ENCODE data around the gene TBX15.

The TBX15 gene

DNA sequence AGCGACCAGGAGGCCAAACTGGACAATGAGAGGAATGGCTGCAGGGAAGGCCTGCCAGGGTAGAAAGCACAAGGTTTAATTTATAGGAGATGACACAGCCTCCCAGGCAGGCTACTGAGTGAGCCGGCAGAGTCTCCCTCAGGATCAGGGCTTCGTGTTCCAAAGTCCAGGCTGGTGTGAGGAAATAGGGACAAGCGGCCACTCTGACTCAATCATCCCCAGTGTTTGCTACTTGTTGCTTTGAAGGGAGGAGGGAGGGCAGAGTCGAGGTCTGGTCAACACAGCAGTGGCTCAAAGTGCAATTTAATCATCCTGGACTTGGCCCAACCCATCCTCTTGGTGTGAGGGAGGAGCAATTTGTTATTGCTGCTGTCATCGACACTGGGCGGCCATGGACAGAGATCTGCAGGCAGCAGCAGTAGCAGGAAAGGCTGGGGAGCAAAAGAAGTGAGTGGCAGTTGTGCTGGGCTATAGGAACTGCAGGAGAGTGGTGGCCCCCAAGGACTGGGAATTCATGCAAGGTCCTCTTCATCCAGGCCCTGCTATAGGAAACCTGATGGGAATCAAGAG, 27.5 kb downstream of the TBX15 start:
- Histone ChIP-seq H3K4me2 (ENCODE audit: low read length) (peak overlapping the region; percentile 65), H3K4me1 (ENCODE audit: control insufficient read depth, low read length) (peaks cover 30% of the 10 kb centered on the region), H3K36me3 (ENCODE audit: control insufficient read depth, low read length) (no peaks in the 10 kb centered on the region)

DNA sequence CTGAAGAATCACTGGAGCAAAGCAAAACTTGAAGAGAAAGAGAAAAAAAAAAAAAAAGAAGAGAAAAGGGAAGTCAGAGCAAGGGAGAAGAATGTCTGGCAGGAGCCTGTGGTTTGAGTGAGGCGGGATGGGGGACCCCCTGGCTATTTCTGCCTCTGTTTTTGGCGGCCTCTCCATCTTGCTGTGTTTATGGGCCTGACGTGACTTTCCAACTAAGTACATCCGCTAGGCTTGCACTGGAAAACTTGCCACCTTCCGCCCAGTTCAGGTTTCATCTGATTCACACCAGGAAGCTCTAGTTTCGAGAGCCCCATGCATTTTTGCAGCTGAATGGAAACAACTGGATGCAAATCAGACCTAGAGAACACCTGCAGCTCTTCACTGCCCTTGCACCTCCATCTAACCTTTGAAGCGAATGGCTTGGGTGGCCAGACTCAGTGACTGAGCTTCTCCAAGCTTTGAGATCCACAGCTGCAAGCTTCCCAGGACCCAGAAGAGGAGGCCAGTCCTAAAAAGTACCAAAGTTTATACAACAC, 28.0 kb downstream of the TBX15 start:
- Histone ChIP-seq H3K4me1 (ENCODE audit: control insufficient read depth, low read length) (peaks cover 30% of the 10 kb centered on the region), H3K4me3 (ENCODE audit: low read length) (peak overlapping the region; percentile 52), H4K20me1 (ENCODE audit: control insufficient read depth, insufficient read depth, low read depth, low read length) (peaks cover 4% of the 10 kb centered on the region; the same call in 1 of the 2 replicates), H3K79me2 (ENCODE audit: control insufficient read depth, low read length) (no peaks in the 10 kb centered on the region), H3K27ac (ENCODE audit: low read depth, low read length) (peak overlapping the region; percentile 66), H3K36me3 (ENCODE audit: control insufficient read depth, low read length) (no peaks in the 10 kb centered on the region), H3K9me3 (ENCODE audit: control insufficient read depth, insufficient read depth, low read length) (no peaks in the 10 kb centered on the region), H3K4me2 (ENCODE audit: low read length) (peak overlapping the region; percentile 65), H3K27me3 (ENCODE audit: control insufficient read depth, low read length) (no peaks in the 10 kb centered on the region), H3K9me2 (replicated peaks; ENCODE audit: control insufficient read depth, low read length) (no peaks in the 10 kb centered on the region), H3F3A (ENCODE audit: control insufficient read depth, insufficient read depth) (peaks cover 14% of the 10 kb centered on the region)
- no peak for TF ChIP-seq EZH2phosphoT487 (IDR thresholded peaks at IDR 0.05; ENCODE audit: borderline replicate concordance, low read length)
- TF ChIP-seq, protein P1, sequence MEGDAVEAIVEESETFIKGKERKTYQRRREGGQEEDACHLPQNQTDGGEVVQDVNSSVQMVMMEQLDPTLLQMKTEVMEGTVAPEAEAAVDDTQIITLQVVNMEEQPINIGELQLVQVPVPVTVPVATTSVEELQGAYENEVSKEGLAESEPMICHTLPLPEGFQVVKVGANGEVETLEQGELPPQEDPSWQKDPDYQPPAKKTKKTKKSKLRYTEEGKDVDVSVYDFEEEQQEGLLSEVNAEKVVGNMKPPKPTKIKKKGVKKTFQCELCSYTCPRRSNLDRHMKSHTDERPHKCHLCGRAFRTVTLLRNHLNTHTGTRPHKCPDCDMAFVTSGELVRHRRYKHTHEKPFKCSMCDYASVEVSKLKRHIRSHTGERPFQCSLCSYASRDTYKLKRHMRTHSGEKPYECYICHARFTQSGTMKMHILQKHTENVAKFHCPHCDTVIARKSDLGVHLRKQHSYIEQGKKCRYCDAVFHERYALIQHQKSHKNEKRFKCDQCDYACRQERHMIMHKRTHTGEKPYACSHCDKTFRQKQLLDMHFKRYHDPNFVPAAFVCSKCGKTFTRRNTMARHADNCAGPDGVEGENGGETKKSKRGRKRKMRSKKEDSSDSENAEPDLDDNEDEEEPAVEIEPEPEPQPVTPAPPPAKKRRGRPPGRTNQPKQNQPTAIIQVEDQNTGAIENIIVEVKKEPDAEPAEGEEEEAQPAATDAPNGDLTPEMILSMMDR (IDR thresholded peaks at IDR 0.05; ENCODE audit: low read depth, low read length, poor library complexity, severe bottlenecking) = no peak

More for the DNA sequence above, 27.5 kb downstream of the TBX15 start:
- H3K9me2 ChIP-seq (replicated peaks; ENCODE audit: control insufficient read depth, low read length) = no peaks in the 10 kb centered on the region
- no peaks in the 10 kb centered on the region for H3K79me2 ChIP-seq (ENCODE audit: control insufficient read depth, low read length)
- no peak for TF ChIP-seq EZH2phosphoT487 (IDR thresholded peaks at IDR 0.05; ENCODE audit: borderline replicate concordance, low read length)
- TF ChIP-seq, protein P1 (IDR thresholded peaks at IDR 0.05; ENCODE audit: low read depth, low read length, poor library complexity, severe bottlenecking) = no peak
- H3K9me3 ChIP-seq (ENCODE audit: control insufficient read depth, insufficient read depth, low read length) = no peaks in the 10 kb centered on the region
- peak overlapping the region; percentile 52 for H3K4me3 ChIP-seq (ENCODE audit: low read length)
- peaks cover 14% of the 10 kb centered on the region for H3F3A ChIP-seq (ENCODE audit: control insufficient read depth, insufficient read depth)
- no peaks in the 10 kb centered on the region for H3K27me3 ChIP-seq (ENCODE audit: control insufficient read depth, low read length)
- H3K27ac ChIP-seq (ENCODE audit: low read depth, low read length) = peak overlapping the region; percentile 66
- H4K20me1 ChIP-seq (ENCODE audit: control insufficient read depth, insufficient read depth, low read depth, low read length) = peaks cover 4% of the 10 kb centered on the region; the same call in 1 of the 2 replicates

DNA sequence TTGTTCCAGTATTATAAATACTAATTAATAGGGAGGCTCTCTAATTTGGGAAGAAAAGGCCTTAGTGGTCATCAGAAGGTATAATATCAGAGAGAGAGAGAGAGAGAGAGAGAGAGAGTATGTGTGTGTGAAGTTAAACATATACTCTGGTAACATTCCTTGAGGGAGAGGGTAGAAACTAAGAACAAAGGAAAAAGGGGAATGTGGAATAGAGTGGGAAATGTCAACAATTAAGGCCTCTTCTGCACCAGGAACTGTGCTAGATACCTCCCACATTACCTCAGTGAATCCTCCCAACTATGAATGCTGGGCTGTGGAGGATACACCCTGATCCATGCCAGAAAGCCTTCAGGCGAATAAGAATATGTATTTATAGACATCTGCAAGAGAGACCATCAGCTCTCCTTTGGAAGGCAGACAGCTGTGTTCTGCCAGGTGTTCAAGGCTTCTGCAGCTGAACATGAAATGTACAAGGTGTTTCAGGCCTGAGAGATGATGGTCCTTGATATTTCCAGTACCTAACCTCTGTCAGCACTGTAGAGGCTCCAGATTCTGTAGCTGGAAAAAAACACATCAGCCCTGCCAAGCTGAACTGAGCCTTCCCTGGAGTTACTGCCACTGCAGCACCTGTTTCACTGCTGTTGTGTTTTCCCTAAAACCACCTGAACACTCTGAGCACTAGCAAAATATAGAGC, 29.1 kb downstream of the TBX15 start:
- Histone ChIP-seq H3K4me1 (ENCODE audit: control insufficient read depth, low read length) (peaks cover 30% of the 10 kb centered on the region), H4K20me1 (ENCODE audit: control insufficient read depth, insufficient read depth, low read depth, low read length) (peaks cover 4% of the 10 kb centered on the region; the same call in 1 of the 2 replicates), H3K27ac (ENCODE audit: low read depth, low read length) (peak overlapping the region; percentile 66), H3K9me3 (ENCODE audit: control insufficient read depth, insufficient read depth, low read length) (no peaks in the 10 kb centered on the region), H3K79me2 (ENCODE audit: control insufficient read depth, low read length) (no peaks in the 10 kb centered on the region), H3K36me3 (ENCODE audit: control insufficient read depth, low read length) (no peaks in the 10 kb centered on the region), H3K9me2 (replicated peaks; ENCODE audit: control insufficient read depth, low read length) (no peaks in the 10 kb centered on the region), H3K4me2 (ENCODE audit: low read length) (peak overlapping the region; percentile 65), H3K4me3 (ENCODE audit: low read length) (peak overlapping the region; percentile 52), H3F3A (ENCODE audit: control insufficient read depth, insufficient read depth) (peaks cover 14% of the 10 kb centered on the region), H3K27me3 (ENCODE audit: control insufficient read depth, low read length) (no peaks in the 10 kb centered on the region)
- TF ChIP-seq, protein P1 (IDR thresholded peaks at IDR 0.05; ENCODE audit: low read depth, low read length, poor library complexity, severe bottlenecking) = no peak
- no peak for TF ChIP-seq EZH2phosphoT487 (IDR thresholded peaks at IDR 0.05; ENCODE audit: borderline replicate concordance, low read length)
